ENCODE results near the gene UBC. TPM values are rescaled to one million over a fixed set of nuclear protein-coding genes. Genes with fewer than 3 reads are reported as not detected.
"Not testable (repeated sequence)": the region's sequence is repeated elsewhere in the genome, so short reads cannot be mapped to it uniquely, and the experiment has no call there.

Gene UBC
- polyA plus RNA-seq, 4 donors, result 940 to 1,364 (median 1,043) TPM

DNA sequence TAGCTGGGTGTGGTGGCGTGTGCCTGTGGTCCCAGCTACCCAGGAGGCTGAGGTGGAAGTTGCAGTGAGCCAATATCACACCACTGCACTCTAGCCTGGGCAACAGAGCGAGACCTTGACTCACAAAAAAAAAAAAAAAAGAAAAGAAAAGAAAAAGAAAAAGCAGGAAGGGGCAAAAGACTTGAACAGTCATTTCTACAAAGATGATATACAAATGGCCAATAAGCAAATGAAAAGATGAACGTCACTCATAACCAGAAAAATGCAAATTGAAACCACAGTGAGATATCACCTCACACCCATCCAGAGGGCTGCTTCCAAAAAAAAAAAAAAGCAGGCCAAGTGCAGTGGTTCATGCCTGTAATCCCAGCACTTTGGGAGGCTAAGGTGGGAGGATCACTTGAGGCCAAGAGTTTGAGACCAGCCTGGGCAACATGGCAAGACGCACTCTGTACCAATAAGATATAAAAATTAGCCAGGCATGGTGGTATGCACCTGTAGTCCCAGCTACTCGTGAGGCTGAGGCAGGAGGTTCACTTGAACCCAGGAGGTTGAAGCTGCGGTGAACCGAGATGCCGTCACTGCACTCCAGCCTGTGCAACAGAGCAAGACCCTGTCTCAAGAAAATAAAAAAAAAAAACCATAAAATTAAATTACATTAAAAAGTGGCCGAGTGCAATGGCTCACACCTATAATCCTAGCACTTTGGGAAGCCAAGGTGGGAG is 20.5 kb downstream of the UBC start:
- DNase-seq (ENCODE audit: low read depth in 4 of 4, low spot score in 3 of 4), result no peak

DNA sequence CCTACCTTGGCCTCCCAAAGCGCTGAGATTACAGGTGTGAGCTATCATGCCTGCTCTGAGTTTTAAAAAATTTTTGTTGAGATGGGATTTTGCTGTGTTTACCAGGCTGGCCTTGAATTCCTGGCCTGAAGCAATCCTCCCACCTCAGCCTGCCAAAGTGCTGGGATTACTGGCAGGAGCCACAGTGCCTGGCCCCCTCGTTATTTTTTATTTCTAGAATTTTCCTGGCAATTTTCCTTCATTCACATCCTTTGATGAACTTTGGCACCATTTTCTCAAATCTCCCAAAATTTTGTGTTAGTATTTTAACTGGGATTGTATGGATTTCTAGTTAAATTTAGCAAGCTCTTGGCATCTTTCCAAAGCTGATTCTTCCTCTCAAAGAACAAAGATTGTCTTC is 26.2 kb downstream of the UBC start:
- DNase-seq (ENCODE audit: low read depth in 4 of 4, low spot score in 3 of 4), result no peak

DNA sequence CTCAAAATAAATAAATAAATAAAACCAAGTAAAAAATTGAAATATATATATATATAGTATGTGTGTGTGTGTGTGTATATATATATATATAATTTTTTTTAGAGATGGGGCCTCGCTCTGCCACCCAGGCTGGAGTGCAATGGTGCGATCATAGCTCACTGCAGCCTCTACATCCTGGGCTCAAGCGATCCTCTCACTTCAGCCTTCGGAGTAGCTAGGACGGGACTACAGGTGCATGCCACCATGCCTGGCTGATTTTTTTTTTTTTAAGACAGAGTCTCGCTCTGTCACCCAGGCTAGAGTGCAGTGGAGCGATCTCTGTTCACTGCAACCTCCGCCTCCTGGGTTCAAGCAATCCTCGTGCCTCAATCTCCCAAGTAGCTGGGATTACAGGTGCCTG is 26.7 kb downstream of the UBC start:
- not testable (repeated sequence) for DNase-seq (ENCODE audit: low read depth in 4 of 4, low spot score in 3 of 4)

DNA sequence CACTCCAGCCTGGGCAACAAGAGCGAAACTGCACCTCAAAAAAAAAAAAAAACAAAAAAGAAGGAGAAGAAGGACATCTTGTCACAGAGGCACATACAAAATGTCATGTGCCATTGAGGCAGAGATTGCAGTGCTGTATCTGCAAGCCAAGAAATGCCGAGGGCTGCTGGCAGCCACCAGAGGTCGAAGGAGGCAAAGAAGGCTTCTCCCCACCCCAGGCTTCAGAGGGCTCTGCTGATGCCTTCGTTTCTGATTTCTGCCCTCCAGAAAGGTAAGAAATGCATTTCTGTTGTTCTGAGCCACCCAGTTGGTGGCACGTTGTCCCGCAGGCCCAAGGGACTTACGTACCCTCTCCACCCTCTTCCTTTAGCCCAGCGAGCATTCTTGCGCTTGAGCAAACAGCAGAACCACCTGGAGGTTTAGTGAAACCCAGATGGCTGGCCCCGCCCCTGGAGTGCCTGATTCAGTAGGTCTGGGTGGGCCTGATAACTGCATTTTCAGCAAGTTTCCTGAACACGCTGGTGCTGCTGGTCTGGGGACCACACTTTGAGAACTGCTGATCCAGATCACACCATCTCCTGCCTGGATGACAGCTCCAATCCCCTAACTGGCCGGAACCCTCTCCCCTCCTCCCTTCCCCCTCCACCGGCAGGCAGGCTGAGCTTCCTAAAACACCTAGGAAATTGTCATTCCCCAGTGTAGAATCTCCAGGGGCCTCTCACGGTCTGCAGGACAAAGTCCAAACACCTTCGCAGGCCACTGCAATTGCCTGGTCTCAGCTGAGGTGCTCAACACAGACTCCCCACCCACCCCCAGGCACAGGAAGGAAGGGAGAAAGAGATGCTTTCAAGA is 29.6 kb downstream of the UBC start:
- DNase-seq (ENCODE audit: low read depth in 4 of 4, low spot score in 3 of 4), result no peak

DNA sequence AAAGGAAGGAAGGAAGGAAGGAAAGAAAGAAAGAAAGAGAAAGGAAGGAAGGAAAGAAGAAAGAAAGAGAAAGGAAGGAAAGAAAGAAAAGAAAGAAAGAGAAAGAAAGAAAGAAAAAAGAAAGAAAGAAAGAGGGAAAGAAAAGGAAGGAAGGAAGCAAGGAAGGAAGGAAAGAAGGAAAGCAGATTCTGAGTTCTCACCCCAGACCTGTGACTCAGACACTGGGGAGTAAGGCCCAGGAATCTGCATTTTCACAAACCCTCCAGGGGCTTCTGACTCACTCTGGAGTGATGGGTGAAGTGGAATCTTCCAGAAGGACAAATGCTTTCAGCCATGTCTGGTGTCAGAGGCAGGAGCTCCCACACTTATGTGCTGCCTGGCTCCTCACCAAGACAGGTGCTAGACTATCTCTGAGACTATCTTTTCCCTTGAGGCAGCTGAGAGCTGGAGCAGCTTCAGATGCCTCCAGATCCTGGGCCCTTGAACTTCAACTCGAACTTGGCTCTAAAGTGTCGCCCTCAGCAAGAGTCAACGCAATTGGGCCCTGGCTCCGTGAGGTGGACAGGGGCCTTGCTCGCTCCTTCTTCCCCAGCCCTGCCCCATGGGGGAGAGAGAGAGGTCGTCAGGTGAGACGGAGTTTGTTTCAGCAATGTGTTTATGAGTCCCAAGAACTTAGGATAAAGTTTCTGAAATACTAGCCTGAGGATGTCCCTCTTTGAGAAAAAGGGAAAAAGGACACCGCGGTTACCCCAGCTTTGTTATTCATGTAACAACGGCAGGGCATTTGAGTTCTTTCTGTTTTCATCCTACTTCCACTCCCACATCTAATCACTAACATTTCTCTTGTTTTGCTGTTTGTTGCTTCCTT is 31.0 kb downstream of the UBC start:
- no peak for DNase-seq (ENCODE audit: low read depth in 4 of 4, low spot score in 3 of 4)

DNA sequence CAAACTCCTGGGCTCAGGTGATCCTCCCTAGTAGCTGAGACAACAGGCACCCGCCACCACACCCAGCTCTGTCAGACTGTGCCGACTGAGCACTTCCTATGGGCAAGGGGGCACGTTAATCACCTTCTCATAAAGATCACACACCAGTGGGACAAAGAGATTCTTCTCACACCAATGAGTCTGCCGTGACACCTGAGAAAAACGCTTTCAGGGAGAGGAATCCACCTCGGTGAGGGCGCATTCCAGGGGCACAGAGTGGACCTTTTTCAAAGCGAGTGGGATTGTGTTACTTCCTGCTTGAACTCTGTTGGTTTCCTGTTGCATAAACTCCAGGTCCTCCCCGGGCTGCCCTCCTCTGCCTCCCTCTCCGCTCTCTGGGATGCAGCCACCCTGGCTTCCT is 33.3 kb downstream of the UBC start:
- DNase-seq (ENCODE audit: low read depth in 4 of 4, low spot score in 3 of 4), result peak in 1 of 4 donors; percentile 73

DNA sequence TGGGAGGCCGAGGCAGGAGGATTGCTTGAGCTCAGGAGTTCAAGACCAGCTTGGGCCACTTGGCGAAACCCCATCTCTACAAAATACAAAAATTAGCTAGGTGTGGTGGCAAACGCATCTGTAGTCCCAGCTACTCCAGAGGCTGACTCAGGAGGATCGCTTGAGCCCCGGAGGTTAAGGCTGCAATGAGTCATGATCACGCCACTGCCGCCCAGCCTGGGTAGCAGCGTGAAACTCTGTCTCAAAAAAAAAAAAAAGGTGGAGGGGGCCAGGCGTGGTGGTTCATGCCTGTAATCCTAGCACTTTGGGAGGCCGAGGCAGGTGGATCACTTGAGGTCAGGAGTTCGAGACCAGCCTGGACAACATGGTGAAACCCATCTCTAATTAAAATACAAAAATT is 34.1 kb downstream of the UBC start:
- DNase-seq (ENCODE audit: low read depth in 4 of 4, low spot score in 3 of 4), result not testable (repeated sequence)

DNA sequence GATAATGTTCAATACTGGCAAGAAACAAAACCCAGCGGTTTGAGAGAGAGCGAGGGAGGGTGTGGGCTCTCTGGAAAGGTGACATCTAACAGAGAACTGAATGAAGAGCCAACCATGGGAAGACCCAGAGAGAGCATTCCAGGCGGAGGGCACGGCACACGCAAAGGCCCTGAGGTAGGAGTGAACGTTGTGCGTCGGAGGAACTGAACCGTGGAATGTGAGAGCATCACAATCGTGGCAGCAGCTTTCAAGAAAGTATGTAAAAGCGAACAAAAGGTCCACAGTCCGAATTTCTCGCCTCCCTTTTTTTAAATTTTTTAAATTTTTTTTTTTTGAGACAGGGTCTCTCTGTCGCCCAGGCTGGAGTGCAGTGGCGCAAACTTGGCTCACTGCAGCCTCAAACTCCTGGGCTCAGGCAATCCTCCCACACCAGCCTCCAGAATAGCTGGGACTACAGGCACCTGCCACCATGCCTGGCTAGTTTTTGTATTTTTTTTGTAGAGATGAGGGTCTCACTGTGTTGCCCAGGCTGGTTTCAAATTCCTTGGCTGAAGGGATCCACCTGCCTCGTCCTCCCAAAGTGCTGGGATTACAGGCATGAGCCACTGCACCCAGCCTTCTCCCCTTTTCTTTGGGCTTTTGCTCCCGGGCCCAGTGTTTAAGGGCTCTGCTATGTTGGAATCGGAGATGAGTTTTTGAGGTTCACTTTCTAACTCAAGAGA is 35.5 kb downstream of the UBC start:
- DNase-seq (ENCODE audit: low read depth in 4 of 4, low spot score in 3 of 4), result no peak

DNA sequence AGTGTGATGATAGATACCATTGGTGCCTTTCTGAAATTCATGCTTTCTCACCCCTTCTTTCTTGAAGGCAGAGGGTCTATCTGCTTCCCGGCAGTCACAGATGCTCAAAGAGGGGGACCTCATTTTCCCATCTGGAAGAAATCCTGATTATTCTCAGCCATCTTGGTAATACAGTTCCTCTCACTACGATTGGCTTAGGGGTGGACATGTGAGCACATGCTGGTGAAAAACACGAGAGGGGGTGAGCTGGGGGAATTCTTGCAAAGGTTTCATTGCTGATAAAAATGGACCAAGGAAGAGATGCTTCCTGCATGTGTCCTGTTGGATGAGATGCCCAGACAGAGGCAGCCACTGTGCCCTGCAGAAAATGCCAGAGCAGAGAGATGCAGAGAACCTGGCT is 37.0 kb downstream of the UBC start:
- no peak for DNase-seq (ENCODE audit: low read depth in 4 of 4, low spot score in 3 of 4)

DNA sequence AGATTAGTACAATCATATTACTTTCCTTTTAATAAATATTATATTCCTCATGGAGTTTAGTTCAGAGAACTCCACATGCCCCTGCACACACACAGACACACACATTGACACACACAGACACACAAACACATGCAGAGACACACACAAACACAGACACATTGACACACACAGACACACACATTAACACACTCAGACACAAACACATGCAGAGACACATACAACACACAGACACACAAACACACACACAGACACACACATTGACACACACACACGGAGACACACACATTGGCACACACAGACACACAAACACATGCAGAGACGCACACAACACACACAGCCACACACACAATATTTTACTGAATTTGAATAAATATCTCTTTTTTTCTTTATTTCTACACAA is 38.3 kb downstream of the UBC start:
- DNase-seq (ENCODE audit: low read depth in 4 of 4, low spot score in 3 of 4), result no peak

DNA sequence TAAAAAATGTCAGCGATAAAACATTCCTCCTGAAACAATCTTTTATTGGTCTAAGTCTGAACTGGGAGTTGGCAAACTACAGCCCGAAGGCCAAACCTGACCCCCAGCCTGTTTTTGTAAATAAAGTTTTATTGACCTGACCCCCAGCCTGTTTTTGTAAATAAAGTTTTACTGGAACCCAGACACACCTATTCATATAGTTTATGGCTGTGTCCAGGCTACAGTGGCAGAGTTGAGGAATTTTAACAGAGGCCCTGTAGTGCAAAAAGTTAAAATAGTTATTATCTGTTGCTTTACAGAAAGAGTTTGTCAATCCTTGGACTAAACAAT is 38.7 kb downstream of the UBC start:
- DNase-seq (ENCODE audit: low read depth in 4 of 4, low spot score in 3 of 4), result no peak

DNA sequence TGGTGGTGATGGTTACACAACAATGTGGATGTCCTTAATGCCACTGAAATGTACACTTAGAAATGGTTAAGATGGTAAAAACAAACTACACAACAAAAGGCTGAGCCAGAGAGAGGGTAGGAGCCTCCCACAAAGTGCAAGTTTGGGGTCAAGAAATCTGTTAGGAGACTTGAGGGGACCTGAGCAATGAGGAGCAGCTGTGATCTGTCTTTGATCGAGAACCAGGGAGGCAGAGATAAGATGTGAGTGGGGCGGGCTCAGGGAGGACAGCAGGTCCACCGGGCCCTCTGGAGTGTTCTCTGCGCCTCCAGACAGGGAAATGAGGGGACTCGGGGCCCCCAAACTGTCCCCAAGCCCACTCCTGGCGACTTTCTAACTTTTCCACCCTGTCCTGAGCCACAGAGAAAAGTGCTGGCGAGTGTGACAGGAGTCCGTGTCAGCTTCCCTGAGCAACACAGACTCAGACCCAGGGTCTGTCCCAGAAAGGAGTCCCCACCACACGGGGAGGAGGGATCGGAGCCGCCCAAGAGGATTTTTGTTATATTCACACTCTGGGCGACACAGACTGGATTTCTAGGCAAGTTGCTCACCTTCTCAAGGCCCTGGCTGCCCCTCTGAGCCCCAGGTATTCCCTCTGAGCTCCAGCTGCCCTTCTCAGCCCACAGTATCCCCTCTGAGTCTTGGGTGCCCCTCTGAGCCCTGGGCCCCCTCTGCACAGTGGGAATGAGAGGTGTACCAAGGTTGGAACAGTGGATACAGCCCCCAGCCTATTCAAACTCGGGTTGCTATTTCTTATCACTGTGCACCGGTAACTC is 39.3 kb downstream of the UBC start:
- DNase-seq (ENCODE audit: low read depth in 4 of 4, low spot score in 3 of 4), result no peak

DNA sequence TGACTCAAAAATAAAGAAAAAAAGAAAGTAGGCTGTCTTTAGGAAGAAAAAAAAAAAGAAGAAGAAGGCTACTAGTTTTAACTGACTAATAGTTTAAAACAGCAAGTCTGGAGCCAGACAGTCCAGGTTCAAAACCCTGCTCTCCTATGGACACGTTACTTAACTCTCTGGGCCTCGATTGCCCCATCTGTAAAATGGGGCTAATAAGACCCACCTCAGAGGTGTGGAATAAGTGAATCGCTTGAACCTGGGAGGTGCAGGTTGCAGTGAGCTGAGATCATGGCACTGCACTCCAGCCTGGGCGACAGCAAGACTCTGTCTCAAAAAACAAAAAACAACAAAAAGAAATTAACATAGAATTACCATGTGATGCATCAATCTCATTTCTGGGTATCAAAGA is 40.3 kb downstream of the UBC start:
- DNase-seq (ENCODE audit: low read depth in 4 of 4, low spot score in 3 of 4), result no peak

DNA sequence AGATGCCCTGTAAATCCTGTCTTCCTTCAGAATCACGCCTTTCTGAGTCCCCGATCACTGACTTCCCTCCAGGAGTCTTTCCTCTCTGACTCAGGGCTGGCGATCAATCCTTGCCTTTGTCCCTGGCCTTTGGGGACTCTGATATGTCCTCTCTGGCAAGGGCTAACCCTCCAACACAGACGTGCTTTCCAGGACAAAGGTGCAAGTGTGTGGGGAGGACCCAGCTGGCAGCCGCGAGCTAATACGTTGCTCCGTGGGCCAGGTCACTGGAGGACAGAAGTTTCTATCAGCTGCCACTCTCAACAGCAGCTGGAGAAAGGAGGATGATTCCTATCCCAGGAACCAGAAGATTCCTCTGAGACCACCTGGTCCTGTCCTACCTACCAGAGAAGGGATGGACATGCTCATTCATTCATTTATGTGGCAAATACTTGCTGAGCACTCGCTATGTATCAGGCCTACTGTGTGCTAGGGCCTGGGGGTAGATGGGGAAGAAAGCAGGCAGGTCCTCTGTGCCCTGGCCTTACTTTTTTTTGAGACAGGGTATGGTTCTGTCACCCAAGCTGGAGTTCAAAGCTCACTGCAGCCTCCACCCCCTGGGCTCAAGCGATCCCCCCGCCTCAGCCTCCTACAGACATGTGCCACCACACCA is 42.3 kb downstream of the UBC start:
- no peak for DNase-seq (ENCODE audit: low read depth in 4 of 4, low spot score in 3 of 4)

DNA sequence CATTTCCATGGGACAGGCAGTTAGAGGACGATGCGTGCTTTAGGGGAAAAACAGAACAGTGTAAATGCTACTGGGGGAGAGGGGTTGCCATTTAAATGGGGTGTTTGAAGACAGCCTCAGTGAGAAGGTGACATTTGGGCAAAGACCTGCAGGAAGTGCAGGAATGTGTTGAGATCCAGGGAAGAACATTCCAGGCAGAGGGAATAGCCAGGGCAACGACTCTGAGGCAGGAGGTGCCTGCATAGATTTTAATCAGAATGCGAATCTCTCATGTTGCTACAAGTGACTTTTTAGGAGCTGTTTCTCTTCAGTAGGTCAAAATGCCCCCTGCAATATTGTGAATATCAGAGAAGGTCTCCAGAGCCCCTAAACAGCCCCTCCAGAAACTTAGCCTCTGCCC is 43.2 kb downstream of the UBC start:
- DNase-seq (ENCODE audit: low read depth in 4 of 4, low spot score in 3 of 4), result no peak

DNA sequence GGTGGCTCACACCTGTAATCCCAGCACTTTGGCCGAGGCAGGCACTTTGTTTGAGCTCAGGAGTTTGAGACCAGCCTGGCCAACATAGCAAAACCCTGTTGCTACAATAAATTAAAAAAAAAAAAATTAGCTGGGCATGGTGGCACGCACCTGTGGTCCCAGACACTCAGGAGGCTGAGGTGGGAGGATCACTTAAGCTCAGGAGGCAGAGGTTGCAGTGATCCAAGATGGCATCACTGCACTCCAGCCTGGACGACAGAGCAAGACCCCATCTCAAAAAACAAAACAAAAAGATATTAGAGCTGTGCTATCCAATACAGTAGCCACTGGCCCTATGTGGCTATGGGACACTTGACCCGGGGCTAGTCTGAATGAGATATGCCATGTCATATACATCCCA is 43.9 kb downstream of the UBC start:
- DNase-seq (ENCODE audit: low read depth in 4 of 4, low spot score in 3 of 4), result no peak

DNA sequence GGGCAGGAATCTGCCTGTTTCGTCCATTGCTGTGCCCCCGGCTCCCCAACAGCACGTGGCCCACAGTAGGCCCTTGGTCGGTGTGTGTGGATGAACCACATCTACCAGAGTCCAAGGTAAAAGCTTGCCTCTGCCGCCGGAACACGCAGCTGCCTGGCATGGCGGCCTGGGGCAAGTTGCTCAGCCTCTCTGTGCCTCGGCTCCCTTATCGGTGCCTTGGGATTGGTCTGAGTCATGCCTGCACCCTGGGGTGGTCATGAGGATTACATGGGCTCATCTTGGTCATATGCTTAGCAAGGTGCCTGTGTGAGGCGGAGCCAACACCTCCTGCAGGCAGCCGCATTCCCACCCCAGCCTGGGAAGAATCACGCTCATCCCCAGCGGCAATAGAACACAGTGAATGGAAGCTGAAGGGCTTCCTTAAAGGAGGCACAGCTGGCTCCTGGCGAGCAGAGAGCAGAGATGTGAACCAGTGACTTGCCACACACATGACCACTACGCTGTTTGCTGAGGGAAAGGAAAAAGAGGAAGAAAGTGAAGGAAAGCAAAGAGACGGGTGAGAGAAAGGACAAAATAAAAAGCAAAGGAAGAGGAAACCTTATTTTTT is 45.3 kb downstream of the UBC start:
- no peak for DNase-seq (ENCODE audit: low read depth in 4 of 4, low spot score in 3 of 4)

DNA sequence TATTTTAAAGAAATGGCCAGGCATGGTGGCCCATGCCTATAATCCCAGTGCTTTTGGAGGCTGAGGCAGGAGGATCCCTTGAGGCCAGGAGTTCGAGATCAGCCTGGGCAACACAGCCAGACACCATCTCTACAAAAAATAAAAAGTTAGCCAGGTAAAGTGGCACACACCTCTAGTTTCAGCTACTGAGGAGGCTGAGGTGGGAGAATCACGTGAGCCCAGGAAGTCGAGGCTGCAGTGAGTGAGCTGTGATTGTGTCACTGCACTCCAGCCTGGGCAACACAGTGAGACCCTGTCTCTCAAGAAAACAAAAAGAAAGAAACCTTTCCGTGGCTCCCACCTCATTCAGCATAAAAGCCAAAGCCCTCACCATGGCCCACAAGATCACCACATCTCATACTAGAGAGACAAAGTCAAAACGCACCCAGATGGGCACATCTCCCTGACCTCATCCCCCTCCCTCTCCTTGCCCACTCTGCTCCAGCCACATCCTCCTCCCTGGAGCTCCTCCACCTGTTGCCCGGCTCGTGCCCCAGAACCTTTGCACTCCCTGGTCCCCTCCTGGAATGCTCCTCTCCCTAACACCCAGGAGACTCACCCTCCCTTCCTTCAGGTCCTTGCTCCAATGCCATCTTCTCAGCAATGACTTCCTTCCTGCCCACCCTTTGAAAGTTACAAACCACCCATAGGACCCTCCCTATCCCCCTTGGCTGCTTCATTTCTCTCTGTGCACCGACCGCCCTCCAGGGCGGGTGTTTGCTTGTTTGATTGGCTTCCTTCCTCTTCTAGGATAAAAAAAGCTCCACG is 46.0 kb downstream of the UBC start:
- DNase-seq (ENCODE audit: low read depth in 4 of 4, low spot score in 3 of 4), result no peak

All from left renal pelvis (tissue), 4 donors.